ENCODE data around the gene PEF1.

GRCh38 chr1:31588751-31589515, 55.7 kb downstream of the PEF1 start:
- TF ChIP-seq, protein P1, sequence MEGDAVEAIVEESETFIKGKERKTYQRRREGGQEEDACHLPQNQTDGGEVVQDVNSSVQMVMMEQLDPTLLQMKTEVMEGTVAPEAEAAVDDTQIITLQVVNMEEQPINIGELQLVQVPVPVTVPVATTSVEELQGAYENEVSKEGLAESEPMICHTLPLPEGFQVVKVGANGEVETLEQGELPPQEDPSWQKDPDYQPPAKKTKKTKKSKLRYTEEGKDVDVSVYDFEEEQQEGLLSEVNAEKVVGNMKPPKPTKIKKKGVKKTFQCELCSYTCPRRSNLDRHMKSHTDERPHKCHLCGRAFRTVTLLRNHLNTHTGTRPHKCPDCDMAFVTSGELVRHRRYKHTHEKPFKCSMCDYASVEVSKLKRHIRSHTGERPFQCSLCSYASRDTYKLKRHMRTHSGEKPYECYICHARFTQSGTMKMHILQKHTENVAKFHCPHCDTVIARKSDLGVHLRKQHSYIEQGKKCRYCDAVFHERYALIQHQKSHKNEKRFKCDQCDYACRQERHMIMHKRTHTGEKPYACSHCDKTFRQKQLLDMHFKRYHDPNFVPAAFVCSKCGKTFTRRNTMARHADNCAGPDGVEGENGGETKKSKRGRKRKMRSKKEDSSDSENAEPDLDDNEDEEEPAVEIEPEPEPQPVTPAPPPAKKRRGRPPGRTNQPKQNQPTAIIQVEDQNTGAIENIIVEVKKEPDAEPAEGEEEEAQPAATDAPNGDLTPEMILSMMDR (IDR thresholded peaks at IDR 0.05): no peak
- TF ChIP-seq POLR2A (IDR thresholded peaks at IDR 0.05): peak in 1 of 2 donors; percentile 21

All from thyroid gland (tissue), 4 donors.